ENCODE measurements around the gene CPSF3.
"Not testable (repeated sequence)": the region's sequence is repeated elsewhere in the genome, so short reads cannot be mapped to it uniquely, and the experiment has no call there.

The CPSF3 gene

DNA sequence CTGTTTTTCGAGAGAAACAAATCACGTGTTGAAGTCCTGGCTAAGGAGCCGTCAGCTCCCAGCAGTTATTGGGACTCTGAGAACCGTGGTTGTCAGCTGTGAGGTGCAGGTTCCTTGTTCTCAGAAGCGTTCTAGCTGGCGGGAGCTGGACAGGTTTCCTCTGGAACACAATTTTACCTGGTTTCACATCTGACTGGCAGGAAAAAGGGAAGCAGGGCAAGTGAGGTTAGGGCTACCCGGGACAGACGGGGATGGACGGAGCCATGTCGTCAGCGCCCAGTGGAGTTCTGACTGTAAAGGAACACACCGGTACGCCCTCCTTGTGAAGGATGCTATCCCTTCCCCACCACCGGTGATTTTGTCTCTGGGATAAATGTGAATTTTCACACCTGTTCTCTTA lies 26.3 kb upstream of the CPSF3 start:
- no peak for DNase-seq

DNA sequence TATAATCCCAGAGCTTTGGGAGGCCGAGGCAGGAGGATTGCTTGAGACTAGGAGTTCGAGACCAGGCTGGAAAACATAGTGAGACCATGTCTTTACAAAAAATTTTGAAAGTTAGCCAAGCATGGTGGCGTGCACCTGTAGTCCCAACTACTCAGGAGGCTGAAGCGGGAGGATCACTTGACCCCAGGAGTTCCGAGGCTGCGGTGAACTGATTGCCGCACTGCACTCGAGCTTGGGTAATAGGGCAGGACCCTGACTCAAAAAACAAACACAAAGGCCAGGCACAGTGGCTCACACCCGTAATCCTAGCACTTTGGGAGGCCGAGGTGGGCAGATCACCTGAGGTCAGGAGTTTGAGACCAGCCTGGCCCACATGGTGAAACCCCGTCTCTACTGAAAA lies 25.2 kb upstream of the CPSF3 start:
- not testable (repeated sequence) for DNase-seq

DNA sequence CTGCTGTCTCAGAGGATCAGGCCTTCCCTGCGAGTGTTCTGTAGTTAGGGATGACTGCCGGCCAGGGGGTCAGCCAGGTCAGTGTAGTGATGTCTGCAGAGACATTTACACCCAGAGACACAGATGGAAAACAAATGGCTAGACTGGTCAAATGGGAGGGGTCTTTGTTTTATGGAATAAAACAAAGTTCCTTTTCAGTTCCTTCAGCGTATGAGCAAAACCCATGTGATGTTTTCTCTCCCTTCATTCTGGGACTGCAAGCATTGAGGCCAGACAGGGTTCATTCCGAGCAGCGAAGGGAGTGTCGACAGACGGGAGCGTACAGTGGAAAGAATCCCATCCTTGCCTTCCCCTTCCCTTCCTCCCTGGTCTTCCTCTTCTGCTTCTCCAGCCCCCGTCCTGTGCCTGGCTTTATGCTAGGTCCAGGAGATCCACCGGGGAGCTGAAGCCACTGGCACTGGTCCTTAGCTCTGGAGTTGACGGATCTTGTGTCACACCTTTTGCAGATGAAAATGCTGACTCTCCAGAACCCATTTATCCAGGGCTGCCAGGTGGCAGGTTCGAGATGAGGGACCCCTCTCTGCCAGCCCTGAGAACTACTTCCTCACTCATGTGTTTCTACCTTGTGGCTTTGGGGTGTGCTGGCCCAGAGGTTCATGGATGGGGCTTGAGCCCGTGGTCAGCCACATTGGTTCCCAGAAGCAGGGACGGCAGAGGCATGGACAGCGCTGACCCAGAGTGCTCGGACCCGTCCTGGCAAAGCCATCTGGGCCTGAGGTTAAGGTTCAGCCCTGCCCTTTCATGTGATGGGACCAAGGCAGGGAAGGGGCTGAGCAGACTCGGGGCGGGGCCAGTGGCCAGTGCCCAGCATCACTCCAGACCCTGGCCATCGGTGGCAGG lies 24.3 kb upstream of the CPSF3 start:
- no peak for DNase-seq

DNA sequence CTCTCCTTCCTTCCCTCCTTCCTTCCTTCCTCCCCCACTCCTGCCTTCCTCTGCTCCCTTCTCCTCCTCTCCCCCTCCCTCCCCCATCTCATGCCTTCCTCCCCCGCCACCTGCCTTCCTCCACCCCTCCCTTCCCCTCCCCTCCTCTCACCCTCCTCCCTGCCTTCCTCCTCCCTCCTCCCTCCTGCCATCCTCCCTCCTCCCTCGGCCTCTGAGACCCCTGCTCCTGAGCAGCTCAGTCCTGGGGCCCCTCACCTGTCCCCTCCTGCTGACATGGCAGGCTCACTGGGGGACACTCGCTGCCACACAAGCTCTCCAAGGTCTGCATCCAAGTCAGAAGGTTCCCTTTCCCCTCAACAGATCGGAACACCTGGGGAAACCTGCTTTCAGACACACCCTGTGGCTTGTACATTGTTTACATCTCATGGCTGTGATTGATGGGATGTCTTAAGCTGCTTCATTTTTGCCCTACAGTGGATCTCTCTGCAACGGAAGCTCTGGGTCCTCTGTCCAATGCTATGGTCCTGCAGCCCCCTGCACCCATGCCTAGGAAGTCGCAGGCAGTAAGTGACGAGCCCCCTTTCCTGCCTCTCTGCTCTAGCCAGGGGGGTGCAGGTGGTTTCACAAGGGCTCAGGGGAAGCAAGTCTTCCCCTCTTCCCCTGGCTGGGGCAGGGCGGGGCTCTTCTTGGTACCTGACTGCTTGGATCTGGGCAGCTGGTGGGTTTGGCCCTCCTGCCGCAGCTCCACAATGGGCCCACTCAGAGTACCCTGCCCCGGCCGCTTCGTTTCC lies 23.0 kb upstream of the CPSF3 start:
- DNase-seq: no peak

DNA sequence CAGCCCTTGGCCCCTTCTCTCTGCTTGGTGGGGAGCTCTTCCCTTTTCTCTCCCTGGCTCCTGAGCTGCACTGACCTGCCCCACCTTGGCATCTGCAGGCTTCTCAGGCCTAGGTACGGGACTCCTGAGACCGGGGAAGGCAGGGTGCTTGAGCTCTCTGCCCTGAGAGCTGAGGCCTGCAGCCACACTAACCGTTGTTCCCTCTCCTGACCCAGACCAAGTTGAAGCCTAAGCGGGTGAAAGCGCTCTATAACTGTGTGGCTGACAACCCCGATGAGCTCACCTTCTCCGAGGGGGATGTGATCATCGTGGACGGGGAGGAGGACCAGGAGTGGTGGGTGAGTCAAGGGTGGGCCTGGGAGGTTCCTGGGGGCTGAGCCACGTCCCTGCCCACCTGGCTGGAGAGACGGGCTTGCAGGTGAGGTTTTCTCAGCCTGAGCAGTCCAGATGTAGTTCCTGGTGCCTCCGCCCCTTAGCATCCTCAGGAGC lies 22.4 kb upstream of the CPSF3 start:
- DNase-seq: no peak

DNA sequence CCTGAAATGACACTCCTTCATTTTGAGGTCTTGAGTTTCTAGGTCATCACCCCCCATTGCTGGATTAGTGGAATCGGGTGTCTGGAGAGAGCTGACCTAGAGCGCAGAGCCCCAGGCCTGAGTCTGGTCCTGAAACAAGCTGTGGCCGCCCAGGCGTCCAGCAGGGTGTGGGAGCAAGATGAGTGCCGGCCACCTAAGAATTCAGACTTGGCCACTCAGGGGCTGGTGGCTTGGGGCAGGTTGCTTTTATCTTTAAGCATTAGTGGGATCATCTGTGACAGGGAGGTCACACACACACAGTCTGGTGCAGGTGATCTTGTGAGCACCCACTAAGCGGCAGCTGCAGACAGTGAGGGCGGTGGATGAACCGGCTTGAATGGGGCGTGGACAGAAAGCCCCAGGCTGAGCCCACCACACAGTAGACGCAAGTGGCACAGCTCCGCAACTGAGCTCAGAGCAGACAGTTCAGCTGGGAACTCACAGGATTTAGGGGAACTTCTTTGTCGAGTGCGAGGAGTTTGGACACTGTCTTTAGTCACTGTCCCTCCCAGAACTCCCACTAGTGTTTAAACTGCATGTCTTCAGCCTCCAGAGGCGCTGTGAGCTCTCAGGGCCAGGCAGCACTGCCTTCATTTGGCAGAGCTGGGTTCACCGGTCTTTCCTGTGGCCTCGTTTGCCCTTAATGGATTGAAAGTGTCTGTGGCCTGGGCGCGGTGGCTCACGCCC lies 21.6 kb upstream of the CPSF3 start:
- no peak for DNase-seq

DNA sequence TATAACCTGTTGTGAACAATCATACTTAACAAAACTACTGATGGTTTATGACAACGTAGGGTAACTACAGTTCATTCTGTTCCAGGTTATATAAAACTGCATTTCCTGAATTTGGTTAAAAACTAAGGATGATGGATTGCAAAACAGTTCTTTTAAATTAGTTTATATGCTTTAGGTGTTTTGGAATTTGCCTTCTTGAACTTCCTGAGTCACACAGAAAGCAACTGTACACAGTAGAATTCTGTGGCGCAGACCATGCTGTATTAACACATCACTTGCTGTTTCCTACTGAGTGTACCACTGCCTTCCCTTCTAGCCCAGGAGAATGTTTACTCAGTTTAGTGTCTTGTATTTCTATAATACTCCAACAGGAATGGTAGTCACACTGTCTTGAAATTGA lies 19.5 kb upstream of the CPSF3 start:
- no peak for DNase-seq

DNA sequence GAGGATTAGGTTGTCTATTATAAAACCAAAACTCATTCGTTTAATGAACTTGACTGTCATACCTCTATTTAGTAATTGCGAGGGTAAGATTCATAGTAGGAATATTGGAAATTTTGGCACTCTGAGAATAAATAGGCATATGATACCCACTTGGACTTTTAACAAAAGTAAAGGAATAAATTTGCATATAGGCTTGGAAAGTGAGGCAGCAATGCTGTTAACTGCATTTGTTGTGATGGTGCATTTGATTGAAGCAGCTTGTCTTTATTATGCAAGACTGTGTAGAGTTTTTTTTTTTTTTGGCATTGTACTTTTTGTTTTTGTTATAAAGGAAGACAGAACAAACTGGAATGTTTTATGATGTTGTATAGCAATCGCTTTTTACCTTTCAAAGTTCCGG lies 19.0 kb upstream of the CPSF3 start:
- DNase-seq: no peak

DNA sequence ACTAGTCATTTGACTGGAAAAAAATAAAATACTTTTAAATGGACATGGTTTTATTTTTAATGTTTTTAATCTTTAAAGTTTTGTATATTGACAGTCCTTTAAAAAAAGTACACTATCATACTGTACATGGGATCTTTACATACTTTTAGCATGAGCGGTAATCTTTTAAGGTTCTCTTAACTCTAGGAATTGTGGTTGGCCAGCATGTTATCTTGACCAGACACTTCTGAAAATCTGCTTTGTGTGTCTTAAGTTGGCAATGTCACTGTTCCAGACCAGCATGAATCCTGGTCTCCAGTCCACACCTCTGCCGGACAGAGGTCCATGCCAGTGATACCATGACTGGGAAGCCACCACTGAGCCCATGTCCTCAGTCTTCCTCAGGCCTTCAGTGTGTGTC lies 17.8 kb upstream of the CPSF3 start:
- DNase-seq: no peak

DNA sequence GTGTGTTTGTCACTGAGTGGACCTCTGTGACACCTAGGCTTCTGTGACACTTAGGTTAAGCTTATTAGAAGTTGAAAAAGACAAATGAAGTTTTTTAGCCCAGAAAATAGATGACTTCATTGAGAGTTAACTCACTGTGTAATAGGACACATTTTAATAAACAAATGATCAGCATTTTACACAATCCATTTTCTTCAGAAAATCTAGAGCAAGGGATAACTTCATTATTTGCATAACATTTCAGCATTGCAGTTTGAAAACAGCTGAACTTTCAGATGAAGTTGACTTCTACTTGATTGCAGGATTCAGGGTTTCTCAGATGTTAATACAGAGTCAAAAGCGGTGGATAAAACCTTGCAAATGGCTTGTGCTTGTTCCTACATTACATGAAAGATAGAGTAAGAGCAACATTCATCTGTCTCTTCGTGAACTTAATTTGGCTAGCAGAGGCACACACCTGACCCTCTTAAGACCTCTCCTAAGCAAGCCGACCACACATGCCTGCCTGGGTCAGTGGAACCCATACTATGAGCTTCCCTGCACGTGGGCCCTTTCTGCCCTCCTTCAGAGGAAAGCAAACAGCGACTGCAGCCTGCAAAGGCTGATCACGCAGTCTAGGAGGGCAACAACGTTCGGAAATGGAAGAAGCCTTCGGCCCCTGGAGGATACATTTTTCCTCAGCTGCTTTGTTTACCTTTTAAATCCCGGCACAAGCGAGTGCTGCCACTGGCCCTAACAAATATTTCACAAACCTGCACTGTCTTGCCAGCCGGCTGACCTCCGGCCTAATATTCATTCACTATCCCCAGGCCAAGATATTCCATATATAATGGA lies 16.7 kb upstream of the CPSF3 start:
- no peak for DNase-seq

DNA sequence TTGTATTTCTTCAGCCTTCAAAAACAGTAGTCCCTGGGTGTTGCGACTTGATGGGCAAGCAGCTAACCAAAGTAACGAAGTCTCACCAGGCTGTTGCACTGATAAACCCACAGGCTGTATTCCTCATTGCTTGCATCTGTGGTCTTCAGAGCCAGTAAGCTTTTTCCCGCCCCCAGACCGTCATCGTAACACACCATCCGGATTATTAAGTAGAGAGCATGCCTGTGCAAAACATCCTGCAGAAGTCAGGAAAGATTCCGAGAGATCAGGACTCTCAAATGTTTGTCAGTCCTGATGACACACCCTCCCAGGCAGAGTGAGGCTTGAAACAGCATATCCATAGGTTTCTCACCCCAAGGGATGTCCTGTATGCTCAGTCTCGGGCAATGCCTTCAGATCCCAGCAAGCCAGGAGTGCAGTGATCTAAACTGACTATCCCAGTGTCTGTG lies 16.1 kb upstream of the CPSF3 start:
- DNase-seq: no peak

DNA sequence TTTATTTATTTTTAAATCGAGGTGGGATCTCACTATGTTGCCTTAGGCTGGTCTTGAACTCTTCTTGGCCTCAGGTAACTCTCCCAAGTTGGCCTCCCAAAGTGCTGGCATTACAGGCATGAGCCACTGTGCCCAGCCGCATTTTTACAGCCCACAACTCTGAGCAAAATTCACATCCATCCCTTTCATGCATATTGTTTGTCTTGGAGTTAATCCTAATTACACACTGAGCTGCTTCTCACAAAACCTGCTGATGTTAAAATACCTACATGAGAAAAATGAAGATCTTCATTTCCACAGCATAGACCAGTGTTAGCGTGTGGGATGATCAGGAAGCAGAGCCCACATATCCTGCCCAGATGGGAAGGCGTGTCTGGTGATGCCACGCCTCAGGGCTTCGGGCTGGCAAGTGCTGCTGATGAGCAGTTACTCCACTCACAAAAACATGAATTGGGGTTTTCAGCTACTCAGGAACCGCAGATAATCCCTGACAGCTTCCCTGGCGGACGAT lies 14.8 kb upstream of the CPSF3 start:
- no peak for DNase-seq

DNA sequence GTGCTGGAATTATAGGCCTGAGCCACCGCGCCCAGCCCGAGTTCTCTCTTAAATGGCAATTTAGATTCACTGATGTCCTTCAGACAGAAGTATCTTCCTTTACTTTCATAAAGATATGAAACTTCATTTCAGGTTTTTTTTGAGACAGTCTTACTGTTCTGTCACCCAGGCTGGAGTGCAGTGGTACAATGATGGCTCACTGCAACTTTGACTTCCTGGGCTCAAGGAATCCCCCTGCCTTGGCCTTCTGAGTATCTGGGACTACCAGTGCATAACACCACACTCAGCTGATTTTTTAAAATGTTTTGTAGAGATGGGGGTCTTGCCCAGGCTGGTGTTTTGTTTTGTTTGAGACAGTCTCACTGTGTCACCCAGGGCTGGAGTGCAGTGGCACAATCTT lies 13.3 kb upstream of the CPSF3 start:
- no peak for DNase-seq

DNA sequence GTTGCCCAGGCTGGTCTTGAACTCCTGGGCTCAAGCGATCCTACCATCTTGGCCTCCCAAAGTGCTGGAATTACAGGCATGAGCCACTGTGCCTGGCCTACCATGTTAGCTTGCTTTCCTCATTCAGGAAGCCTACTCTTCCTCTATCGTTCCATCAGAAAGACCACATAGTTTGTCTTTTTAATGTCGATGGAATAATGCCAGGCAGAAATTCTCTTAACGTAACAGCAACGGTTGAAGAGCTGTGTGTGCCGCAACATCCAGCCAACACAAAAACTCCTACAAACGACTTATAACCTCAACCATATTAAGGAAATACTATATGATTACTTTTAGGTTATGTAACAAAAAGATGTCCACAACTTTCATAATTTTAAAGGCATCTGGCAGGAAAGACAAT lies 10.7 kb upstream of the CPSF3 start:
- DNase-seq: no peak

DNA sequence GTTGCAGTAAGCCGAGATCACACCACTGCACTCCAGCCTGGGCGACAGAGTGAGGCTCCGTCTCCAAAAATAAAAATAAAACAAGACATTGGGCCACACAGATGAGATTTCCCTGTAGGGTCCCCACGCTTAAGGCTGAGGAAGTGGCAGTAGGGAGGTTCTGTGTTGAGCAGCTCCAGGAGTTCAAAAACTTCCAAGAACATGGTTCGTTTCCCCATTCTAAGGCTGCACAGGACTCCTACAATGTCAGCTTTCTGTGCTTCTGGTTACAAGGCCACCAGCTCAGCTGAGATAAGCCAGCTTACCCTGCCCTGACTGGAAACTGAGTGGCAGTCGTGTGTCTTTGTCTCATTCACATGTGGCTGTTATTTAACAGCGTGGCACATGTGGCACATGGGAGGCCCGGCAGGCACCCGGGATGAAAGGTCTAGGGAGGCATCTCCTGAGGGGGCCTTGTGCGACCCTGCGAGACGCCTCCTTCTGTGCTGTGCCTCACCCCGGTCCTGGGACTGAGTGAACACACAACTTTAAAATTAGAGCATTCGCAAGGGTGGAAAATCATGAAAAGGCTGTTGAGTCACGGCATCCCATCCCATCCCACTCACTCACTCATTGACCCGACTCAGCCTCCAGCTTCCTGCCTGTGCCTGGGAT lies 7.8 kb upstream of the CPSF3 start:
- no peak for DNase-seq

DNA sequence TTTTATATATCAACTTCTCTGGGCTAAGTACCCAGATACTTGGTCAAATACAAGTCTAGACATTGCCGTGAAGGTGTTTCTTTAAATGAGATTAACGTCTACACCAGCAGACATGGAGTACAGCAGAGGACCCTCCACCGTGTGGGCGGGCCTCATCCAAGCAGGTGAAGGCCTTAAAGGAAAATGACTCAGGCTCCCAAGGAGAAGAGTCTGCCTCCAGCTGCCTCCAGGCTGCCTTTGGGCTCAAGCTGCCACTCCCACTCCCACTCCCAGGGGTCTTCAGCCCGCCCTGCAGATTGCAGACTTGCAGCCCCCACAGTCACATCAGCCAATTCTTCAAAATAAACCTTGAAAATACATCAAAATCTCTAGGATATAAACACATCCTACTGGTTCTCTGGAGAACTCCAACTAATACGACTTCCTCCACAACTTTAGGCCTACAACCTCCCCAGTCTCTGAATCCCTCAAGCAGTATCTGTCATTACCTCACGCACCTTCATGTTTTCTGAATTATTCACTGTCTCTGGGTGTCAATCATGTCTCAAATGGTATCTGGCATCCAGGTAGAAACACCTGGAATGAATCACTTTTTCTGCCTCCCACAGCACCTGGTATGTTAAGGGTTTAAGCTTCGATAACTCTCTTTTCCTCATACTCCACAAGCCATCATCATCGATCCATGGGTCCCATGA lies 7.0 kb upstream of the CPSF3 start:
- DNase-seq: no peak

DNA sequence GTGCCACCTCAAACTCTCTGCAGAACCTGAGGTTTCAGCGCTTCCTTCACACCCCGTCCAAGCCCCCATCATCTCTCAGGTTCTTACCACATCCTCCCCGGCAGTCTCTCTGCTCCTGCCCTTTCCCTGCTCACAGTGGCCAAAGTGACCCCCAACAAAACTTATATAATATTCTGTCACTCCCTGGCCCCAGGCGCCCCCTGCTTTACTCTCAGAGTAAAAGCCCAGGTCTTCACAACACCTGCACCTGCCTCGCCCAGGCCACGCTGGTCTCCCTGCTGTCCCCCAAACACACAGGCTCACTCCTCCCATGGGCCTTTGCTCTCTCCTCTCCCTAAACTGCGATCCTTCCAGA lies 6.5 kb upstream of the CPSF3 start:
- DNase-seq: no peak

DNA sequence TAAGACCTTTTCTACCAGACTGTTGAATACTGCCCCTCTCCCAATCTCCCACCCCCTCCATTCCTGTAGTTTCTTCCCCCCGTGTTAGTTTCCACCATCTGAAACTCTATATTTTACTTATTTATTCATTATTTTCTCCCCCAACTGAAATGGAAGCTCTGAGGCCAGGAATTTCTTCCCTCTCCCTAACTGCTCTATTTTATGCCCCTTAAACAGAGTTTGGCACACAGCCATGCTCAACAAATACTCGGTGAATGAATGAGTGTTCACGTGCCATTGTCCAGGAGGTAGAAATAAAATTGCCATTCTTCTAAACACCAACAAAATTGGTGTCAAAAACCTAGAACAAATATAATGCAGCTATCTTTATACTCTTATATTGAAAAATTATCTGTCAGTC lies 5.7 kb upstream of the CPSF3 start:
- DNase-seq: no peak

DNA sequence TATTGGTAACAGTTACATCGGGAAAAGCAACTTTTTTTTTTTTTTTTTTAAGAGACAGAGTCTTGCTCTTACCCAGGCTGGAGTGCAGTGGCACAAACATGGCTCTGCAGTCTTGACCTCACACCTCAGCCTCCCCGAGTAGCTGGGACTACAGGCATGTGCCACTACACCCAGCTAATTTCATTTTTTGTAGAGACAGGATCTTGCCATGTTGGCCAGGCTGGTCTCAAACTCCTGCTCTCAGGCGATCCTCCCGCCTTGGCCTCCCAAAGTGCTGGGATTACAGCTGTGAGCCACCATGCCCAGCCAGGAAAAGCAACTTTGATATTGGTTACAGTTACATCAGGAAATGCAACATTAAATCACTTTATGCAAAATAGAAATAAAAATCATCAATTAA lies 4.7 kb upstream of the CPSF3 start:
- no peak for DNase-seq

DNA sequence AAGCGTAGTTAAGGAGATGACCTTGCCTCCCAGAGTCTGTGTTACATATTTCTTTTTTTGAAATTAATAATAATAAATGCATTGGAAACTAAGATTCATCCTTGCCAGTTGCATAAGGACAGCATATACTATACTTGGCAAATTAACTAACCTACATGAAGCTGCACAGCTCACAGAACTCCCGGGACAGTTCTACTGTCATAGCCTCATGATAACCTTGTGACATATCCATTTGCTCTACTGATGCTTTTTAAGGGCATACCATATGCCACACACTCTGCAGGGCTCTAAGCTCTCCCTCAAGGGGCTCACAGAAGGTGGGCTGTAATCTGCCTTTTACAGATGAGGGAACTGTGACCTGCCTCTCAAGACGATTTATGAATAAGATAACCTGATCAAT lies 3.9 kb upstream of the CPSF3 start:
- DNase-seq: no peak

DNA sequence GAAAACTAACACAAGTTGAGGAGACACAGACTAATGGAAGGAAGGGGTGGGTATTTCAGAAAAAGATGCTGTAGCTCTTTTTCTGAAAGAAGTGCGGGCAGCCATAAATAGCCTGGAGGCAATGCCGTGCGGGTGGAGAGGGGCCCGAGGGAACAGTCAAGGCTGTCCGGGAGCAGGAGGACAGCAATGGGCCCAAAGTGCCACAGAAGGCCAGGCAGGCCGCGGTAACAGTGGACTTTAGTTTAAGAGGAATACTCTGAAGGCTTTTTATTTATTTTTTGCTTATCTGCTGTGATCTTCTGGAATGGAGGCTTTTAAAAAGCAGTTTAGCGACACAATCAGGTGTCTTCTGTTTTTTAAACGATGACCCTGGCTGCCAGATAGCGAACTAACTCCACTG lies 3.0 kb upstream of the CPSF3 start:
- DNase-seq: no peak

Measured in activated CD4-positive, CD25-positive, alpha-beta regulatory T cell (primary cell).